ENCODE data around the gene MFSD2B.

MFSD2B gene

GRCh38 chr2:24049485-24050021, 39.7 kb downstream of the MFSD2B start, which contains the start of gene FKBP1B:
FKBP1B (plus strand) TSS chr2:24049741; CDS start chr2:24049850, 109 bp downstream.
- TF ChIP-seq CTCF (IDR thresholded peaks at IDR 0.05; ENCODE audit: poor library complexity, severe bottlenecking) = no peak
- H3K9me3 ChIP-seq (ENCODE audit: severe bottlenecking) = no peaks in the 10 kb centered on the region
- peak within 1 kb of the TSS; percentile 19 for H3K27ac ChIP-seq (ENCODE audit: poor library complexity, severe bottlenecking)
- H3K36me3 ChIP-seq (ENCODE audit: low read depth) = no peaks in the 10 kb centered on the region
- peak; percentile 81 for DNase-seq (ENCODE audit: low spot score)
- ATAC-seq (ENCODE audit: low read depth) = peak; percentile 51
- peak within 1 kb of the TSS; percentile 48 for H3K4me3 ChIP-seq (ENCODE audit: severe bottlenecking)
- H3K27me3 ChIP-seq (ENCODE audit: insufficient read depth, poor library complexity, severe bottlenecking) = no peaks in the 10 kb centered on the region
- H3K4me1 ChIP-seq (ENCODE audit: insufficient read depth, poor library complexity, severe bottlenecking) = peaks cover 7% of the 10 kb centered on the region

DNA sequence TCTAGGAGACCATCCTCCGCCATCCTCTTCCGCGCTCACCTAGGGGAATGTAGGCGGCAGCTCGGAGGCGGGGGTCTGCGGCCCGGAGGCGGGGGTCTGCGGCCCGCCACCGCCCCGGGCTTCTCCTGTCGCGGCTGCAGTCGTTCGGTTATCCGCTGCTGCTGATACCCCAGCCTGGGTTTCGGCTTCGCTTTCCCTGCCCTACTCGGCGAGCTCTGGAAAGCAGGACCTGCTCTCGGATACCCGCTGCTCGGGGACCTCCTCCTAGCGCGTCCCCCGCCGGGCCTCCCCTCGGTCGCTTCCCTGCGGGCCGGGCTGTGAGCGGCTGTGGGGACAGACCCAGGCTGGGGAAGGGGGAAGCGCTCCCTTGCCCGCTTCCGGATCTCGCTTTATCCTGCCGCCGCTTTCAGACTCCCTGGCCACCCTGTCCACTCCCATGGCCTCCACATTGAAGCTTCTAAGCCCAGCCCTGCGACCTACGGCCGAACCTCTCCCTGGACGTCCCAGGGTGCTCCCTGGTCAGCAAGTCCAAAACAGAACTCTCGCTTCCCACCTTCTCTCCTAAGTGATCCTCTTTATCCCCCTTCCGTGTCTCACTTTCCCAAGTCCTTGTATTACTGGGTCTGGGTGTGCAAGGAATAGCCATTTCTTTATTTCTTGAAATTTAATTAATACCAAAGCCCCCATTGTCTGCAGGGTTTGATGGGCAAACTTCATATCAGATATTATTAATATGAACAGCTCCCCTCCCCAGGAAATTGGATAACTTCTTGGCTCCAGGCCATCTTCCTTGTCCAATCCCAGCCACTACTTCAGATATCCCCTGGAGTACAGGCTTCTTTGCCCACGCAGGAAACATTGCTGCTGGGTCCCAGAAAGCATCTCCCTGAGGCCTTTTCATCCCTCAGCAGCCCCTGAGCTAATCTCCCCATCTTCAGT, 40.4 kb downstream of the MFSD2B start:
- H3K4me1 ChIP-seq (ENCODE audit: insufficient read depth, poor library complexity, severe bottlenecking) = peaks cover 7% of the 10 kb centered on the region
- no peaks in the 10 kb centered on the region for H3K9me3 ChIP-seq (ENCODE audit: severe bottlenecking)
- H3K36me3 ChIP-seq (ENCODE audit: low read depth) = no peaks in the 10 kb centered on the region
- H3K27me3 ChIP-seq (ENCODE audit: insufficient read depth, poor library complexity, severe bottlenecking) = no peaks in the 10 kb centered on the region
- H3K4me3 ChIP-seq (ENCODE audit: severe bottlenecking) = peak overlapping the region; percentile 48
- ATAC-seq (ENCODE audit: low read depth) (no peak), DNase-seq (ENCODE audit: low spot score) (no peak)
- peak overlapping the region; percentile 19 for H3K27ac ChIP-seq (ENCODE audit: poor library complexity, severe bottlenecking)
- TF ChIP-seq CTCF (IDR thresholded peaks at IDR 0.05; ENCODE audit: poor library complexity, severe bottlenecking) = no peak

GRCh38 chr2:24051833-24052232, 41.9 kb downstream of the MFSD2B start:
- H3K4me1 ChIP-seq (ENCODE audit: insufficient read depth, poor library complexity, severe bottlenecking) = peaks cover 2% of the 10 kb centered on the region
- H3K27ac ChIP-seq (ENCODE audit: poor library complexity, severe bottlenecking) = no peak overlapping the region
- no peaks in the 10 kb centered on the region for H3K27me3 ChIP-seq (ENCODE audit: insufficient read depth, poor library complexity, severe bottlenecking)
- H3K36me3 ChIP-seq (ENCODE audit: low read depth) = no peaks in the 10 kb centered on the region
- H3K9me3 ChIP-seq (ENCODE audit: severe bottlenecking) = no peaks in the 10 kb centered on the region
- H3K4me3 ChIP-seq (ENCODE audit: severe bottlenecking) = no peak overlapping the region
- no peak for ATAC-seq (ENCODE audit: low read depth)
- no peak for DNase-seq (ENCODE audit: low spot score)
- TF ChIP-seq CTCF (IDR thresholded peaks at IDR 0.05; ENCODE audit: poor library complexity, severe bottlenecking) = no peak

DNA sequence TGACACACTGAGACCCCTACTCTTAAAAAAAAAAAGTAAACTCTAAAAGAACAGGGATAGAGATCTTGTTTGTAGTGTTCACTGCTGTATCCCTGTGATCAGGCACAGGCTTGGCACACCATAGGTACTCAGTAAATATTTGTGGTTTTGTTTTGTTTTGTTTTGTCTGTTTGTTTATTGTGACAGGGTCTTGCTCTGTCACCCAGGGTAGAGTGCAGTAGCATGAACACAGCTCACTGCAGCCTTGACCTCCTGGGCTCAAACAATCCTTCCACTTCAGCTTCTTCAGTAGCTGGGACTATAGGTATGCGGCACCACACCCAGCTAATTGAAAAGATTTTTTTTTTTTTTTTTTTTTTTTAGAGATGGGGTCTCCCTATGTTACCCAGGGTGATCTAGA, 43.1 kb downstream of the MFSD2B start:
- no peak for TF ChIP-seq CTCF (IDR thresholded peaks at IDR 0.05; ENCODE audit: poor library complexity, severe bottlenecking)
- Histone ChIP-seq H3K27ac (ENCODE audit: poor library complexity, severe bottlenecking) (no peak overlapping the region), H3K4me3 (ENCODE audit: severe bottlenecking) (no peak overlapping the region), H3K9me3 (ENCODE audit: severe bottlenecking) (no peaks in the 10 kb centered on the region), H3K36me3 (ENCODE audit: low read depth) (no peaks in the 10 kb centered on the region), H3K4me1 (ENCODE audit: insufficient read depth, poor library complexity, severe bottlenecking) (no peaks in the 10 kb centered on the region), H3K27me3 (ENCODE audit: insufficient read depth, poor library complexity, severe bottlenecking) (no peaks in the 10 kb centered on the region)
- DNase-seq (ENCODE audit: low spot score) (no peak), ATAC-seq (ENCODE audit: low read depth) (no peak)

All from RWPE2 (cell line).